MCF 10A (cell line): ENCODE results near the gene ARFGAP1. TPM values are rescaled to one million over a fixed set of nuclear protein-coding genes. Genes with fewer than 3 reads are reported as not detected.

Experiments
- BruUV-seq: library from RNA; stranded (reverse); fragments of 400-500 nt; replicated peaks from 2 replicates; lab custom pipeline; 2021; lab: Mats Ljungman, UMichigan
- CTCF ChIA-PET: fragments of 300-600 bp; sonication (Branson Sonifier 250); formaldehyde crosslinking; extraction: SDS; loops from one replicate; lab custom pipeline; 2021; ENCODE audit warnings: antibody characterized with exemption, inconsistent platforms; lab: Yijun Ruan, JAX
- POLR2A ChIA-PET: fragments of 300-600, 350-650 bp; sonication (Branson Sonifier 250); formaldehyde crosslinking; extraction: SDS; loops from one replicate; lab custom pipeline; 2020; ENCODE audit warnings: antibody characterized with exemption, inconsistent platforms; lab: Yijun Ruan, JAX
- DNase-seq: peaks from one replicate; pipeline ENCODE4 v3.0.0-alpha.2; 2018; ENCODE audit not compliant: unreplicated experiment
- H3K27ac Mint-ChIP-seq: one replicate; pipeline ENCODE4 v1.8.0; 2022; ENCODE audit warnings: mild to moderate bottlenecking, low read depth, mixed read lengths; ENCODE audit not compliant: unreplicated experiment
- H3K27me3 Mint-ChIP-seq: one replicate; pipeline ENCODE4 v1.8.0; 2022; ENCODE audit warnings: mixed read lengths; ENCODE audit not compliant: insufficient read depth, unreplicated experiment
- H3K36me3 Mint-ChIP-seq: one replicate; pipeline ENCODE4 v1.8.0; 2022; ENCODE audit warnings: mild to moderate bottlenecking, moderate library complexity, mixed read lengths; ENCODE audit not compliant: insufficient read depth, unreplicated experiment
- H3K4me1 Mint-ChIP-seq: one replicate; pipeline ENCODE4 v1.8.0; 2022; ENCODE audit warnings: mixed read lengths; ENCODE audit not compliant: insufficient read depth, unreplicated experiment
- H3K4me3 Mint-ChIP-seq: one replicate; pipeline ENCODE4 v1.8.0; 2022; ENCODE audit warnings: mild to moderate bottlenecking, moderate library complexity, mixed read lengths; ENCODE audit not compliant: unreplicated experiment
- H3K9me3 Mint-ChIP-seq: one replicate; pipeline ENCODE4 v1.8.0; 2022; ENCODE audit warnings: mixed read lengths; ENCODE audit not compliant: unreplicated experiment
- CTCF ChIP-seq: fragments of 200-600 bp; IDR thresholded peaks from one replicate; pipeline ENCODE4 v1.8.0; 2022; ENCODE audit warnings: antibody characterized with exemption, mild to moderate bottlenecking; ENCODE audit not compliant: unreplicated experiment
- intact Hi-C: fragments of 100-400 bp; cut with micrococcal nuclease; formaldehyde crosslinking; loops from 2 replicates; pipeline ENCODE4 v1.14.1; 2022
- total RNA-seq: library from RNA; stranded (reverse); gene quantifications from 2 replicates; pipeline ENCODE4 v1.2.3, GENCODE V29; 2022

The ARFGAP1 gene
- total RNA-seq, 1 experiment from 2014 or later, result 93.6 TPM

GRCh38 chr20:63318391-63319163 is 46.0 kb downstream of the ARFGAP1 start:
- no peaks in the 10 kb centered on the region for H3K4me1 Mint-ChIP-seq
- no peaks in the 10 kb centered on the region for H3K9me3 Mint-ChIP-seq
- H3K27ac Mint-ChIP-seq, result no peak overlapping the region
- CTCF ChIA-PET, result interaction anchor here (0.6 to 1.9 kb wide), 2 partner anchors 9 to 12 kb away, joined by 3 to 11 read pairs; no protein-coding TSS in a partner anchor
- no peaks in the 10 kb centered on the region for H3K36me3 Mint-ChIP-seq
- no peak overlapping the region for H3K4me3 Mint-ChIP-seq
- intact Hi-C loops, result no loop called here
- POLR2A ChIA-PET, result no interaction called here
- DNase-seq, result no peak
- TF ChIP-seq CTCF, result no peak
- peaks cover 11% of the 10 kb centered on the region for H3K27me3 Mint-ChIP-seq
- no TSS peak for BruUV-seq

- peaks cover 19% of the 10 kb centered on the region for H3K27me3 Mint-ChIP-seq
- no peak for DNase-seq
- POLR2A ChIA-PET, result no interaction called here
- H3K4me1 Mint-ChIP-seq, result no peaks in the 10 kb centered on the region
- BruUV-seq, result no TSS peak
- intact Hi-C loops, result no loop called here
- no peaks in the 10 kb centered on the region for H3K9me3 Mint-ChIP-seq
- no peak overlapping the region for H3K27ac Mint-ChIP-seq
- no peaks in the 10 kb centered on the region for H3K36me3 Mint-ChIP-seq
- CTCF ChIA-PET, result interaction anchor here (0.7 to 1.9 kb wide), 2 partner anchors 10 to 14 kb away, joined by 3 to 11 read pairs; no protein-coding TSS in a partner anchor
- no peak for TF ChIP-seq CTCF
- no peak overlapping the region for H3K4me3 Mint-ChIP-seq
Observed at GRCh38 chr20:63319164-63320040, 46.8 kb downstream of the ARFGAP1 start.

- CTCF ChIA-PET, result no interaction called here
- no peaks in the 10 kb centered on the region for H3K36me3 Mint-ChIP-seq
- POLR2A ChIA-PET, result no interaction called here
- no peaks in the 10 kb centered on the region for H3K9me3 Mint-ChIP-seq
- TF ChIP-seq CTCF, result no peak
- H3K4me1 Mint-ChIP-seq, result no peaks in the 10 kb centered on the region
- BruUV-seq, result no TSS peak
- no peak for DNase-seq
- H3K4me3 Mint-ChIP-seq, result no peak overlapping the region
- H3K27me3 Mint-ChIP-seq, result peaks cover 22% of the 10 kb centered on the region
- no peak overlapping the region for H3K27ac Mint-ChIP-seq
- intact Hi-C loops, result no loop called here
Observed at GRCh38 chr20:63320041-63320511, 47.5 kb downstream of the ARFGAP1 start.

GRCh38 chr20:63320616-63321147 is 48.1 kb downstream of the ARFGAP1 start:
- Mint-ChIP-seq H3K9me3 (no peaks in the 10 kb centered on the region), H3K4me1 (no peaks in the 10 kb centered on the region), H3K27ac (no peak overlapping the region), H3K27me3 (peaks cover 22% of the 10 kb centered on the region), H3K4me3 (no peak overlapping the region), H3K36me3 (no peaks in the 10 kb centered on the region)
- intact Hi-C loops, result no loop called here
- TF ChIP-seq CTCF, result no peak
- ChIA-PET POLR2A (no interaction called here), CTCF (interaction anchor here (1.2 to 1.5 kb wide), 2 partner anchors 10 to 11 kb away, joined by 4 to 5 read pairs; no protein-coding TSS in a partner anchor)
- no TSS peak for BruUV-seq
- DNase-seq, result no peak
